Activated CD4-positive, alpha-beta T cell treated with anti-CD3 and anti-CD28 coated beads, Interleukin-2, amount 50 U/mL, for 16 hours (primary cell): Measurements from ENCODE around the gene ZNF674.
A peak's percentile ranks its signal among the peaks of the same experiment; 100 is the strongest.

ENCODE experiments used
- DNase-seq: peaks from one replicate; pipeline ENCODE4 v3.0.0-alpha.2; 2020

ZNF674 gene

GRCh38 chrX:46545111-46546005, at the start of gene ZNF674:
ZNF674 (minus strand) TSS chrX:46545421; CDS start chrX:46542087, 3,334 bp downstream.
- peak; percentile 93 for DNase-seq

- DNase-seq = no peak
These were observed 44.9 kb upstream of the ZNF674 start for GRCh38 chrX:46589977-46590723.

DNA sequence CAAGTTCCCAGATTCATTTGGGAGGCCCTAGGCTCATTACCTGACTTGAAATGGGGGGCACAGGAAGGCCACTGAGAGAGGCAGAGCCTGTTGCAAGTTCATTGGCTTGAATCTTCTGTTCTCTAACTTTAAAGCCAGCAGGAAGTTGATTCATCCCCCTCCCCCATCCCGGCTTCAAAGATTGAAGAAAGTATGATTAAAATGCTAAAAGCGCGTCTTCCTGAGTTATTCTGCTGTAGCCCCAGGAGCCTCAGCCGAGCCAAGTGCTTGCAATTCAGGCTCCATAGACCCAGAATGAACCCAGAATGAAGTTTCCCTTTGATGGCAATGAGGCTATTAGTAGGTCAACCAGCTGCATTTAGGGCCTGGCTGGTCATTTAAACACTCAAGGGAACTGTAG, 43.0 kb upstream of the ZNF674 start:
- DNase-seq = peak; percentile 51

DNA sequence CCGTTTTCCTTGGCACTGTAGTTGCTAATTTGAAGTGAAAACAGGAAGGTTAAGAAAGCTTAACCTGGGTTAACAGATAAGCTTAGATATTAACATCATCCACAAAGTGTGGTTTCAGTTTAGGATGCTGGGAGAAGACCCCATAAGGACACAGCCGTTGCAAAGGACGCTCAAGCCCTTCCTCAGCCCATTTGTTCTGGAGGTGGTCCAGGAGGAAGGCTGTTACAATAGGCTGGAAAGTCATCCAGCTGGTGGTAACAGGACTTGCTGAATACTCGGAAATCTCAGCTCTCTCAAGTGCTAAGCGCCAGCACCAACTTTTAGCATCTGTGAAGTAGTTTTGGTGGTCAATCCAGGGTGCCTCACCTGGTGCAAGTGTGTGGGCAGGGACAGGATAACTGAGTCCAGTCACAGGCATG, 42.5 kb upstream of the ZNF674 start:
- DNase-seq = no peak

- DNase-seq = peak; percentile 68
These were observed 41.9 kb upstream of the ZNF674 start for GRCh38 chrX:46587158-46587557.

- DNase-seq = no peak
These were observed 39.5 kb upstream of the ZNF674 start for GRCh38 chrX:46584736-46585135.

DNA sequence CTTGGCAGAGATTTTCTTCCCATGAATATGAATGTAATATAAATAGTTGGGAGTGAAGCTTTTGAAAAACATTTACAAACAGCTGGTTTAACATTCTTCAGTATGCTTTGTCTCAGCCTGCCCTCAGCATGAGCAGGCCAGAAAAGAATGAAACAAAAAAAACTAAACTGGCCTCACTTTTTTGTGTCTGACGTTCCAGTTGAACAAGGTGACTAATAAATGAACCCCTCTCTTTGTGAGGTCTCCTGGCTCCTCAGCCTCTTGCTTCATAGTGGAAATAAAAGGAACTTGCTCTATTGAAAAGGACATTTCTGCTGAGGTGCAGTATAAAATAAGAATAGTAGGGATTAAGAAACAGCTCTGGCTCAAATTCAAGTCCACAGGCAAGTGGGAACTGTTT, 37.7 kb upstream of the ZNF674 start:
- DNase-seq = no peak

GRCh38 chrX:46582325-46582724, 37.1 kb upstream of the ZNF674 start:
- DNase-seq = no peak

GRCh38 chrX:46580613-46581012, 35.4 kb upstream of the ZNF674 start:
- DNase-seq = no peak

GRCh38 chrX:46579250-46579649, 34.0 kb upstream of the ZNF674 start:
- DNase-seq = no peak

GRCh38 chrX:46577221-46578005, 32.2 kb upstream of the ZNF674 start:
- DNase-seq = no peak

DNA sequence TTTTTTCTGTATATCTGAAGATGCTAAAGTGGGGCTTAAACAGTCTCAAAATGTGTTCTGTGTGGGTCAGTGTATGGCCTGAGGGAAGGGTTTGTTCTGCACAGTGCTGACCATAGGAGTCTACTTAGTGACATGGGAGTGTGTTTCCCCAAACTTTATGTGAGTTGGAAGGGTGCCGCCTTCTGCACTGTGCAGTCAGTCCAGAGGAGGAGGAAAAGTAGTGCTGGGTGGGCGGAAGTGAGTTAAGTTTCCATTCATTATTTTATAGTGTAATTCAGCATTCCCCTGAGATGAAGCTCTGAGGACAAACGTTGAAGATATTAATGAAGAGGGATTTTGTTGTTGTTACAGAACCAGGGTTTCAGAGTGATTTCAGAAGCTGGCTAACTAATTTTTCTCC, 31.2 kb upstream of the ZNF674 start:
- DNase-seq = no peak

GRCh38 chrX:46575991-46576392, 30.8 kb upstream of the ZNF674 start:
- DNase-seq = no peak

GRCh38 chrX:46575586-46575985, 30.4 kb upstream of the ZNF674 start:
- DNase-seq = no peak

DNA sequence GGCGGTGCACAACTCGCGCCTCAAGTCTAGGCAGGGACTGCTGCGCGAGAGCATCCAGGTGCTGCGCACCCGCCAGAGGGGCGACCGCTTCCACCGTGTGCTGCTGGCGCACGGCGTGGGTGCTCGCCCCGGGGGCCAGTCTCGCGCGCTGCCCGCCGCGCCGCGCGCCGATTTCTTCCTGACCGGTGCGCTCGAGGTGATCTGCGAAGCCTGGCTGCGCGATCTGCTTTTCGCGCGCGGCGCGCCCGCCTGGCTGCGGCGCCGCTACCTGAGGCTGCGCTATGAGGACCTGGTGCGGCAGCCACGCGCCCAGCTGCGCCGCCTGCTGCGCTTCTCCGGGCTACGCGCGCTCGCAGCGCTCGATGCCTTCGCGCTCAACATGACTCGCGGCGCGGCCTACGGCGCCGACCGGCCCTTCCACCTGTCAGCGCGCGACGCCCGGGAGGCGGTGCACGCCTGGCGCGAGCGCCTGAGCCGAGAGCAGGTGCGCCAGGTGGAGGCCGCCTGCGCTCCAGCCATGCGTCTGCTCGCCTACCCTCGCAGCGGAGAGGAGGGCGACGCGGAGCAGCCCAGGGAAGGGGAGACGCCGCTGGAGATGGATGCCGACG, 29.7 kb upstream of the ZNF674 start:
- DNase-seq = no peak

GRCh38 chrX:46573892-46574773, 28.9 kb upstream of the ZNF674 start:
- DNase-seq = peak; percentile 57

- DNase-seq = peak; percentile 56
These were observed 28.2 kb upstream of the ZNF674 start, which contains the start of gene CHST7 for GRCh38 chrX:46573331-46573891. CHST7 (plus strand) TSS chrX:46573765; CDS start chrX:46573932, 167 bp downstream.

- no peak for DNase-seq
These were observed 27.2 kb upstream of the ZNF674 start for GRCh38 chrX:46572340-46572936.

DNA sequence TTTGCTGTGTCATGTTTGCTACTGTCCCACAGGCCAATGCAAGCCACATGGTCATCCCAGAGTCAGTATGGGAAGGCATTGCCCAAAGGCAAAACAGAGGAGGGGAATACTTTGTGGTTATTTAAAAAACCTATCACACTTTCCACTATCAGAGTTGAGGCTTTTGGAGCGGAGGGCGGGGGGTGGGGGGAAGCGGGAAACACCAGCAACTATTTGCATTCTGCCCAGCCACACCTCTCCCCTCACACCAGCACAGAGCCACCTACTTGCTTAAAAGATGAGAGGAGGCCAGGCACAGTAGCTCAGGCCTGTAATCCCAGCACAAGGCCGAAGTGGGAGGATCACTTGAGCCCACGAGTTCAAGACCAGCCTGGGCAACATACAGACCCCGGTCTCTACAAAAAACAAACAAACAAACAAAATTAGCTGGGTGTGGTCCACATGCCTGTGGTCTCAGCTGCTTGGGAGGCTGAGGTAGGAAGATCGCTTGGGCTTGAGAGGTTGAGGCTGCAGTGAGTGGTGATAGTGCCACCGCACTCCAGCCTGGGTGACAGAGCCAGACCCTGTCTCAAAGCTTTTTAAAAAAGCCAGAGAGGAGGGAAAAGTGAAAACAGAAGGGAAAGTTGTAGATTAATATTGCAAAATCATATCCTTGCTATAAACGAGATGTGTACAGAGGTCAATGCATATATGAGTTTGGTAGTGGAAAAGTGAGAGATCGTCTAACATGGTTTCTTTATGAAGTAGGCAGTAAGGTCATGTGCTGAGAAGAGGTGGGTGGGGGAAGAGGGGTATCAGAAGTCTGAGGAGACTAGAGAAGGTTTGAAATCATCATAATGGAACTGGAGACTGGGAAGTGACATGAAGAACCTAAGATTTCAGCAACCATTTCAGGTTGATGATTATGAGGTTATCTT, 26.5 kb upstream of the ZNF674 start:
- peak; percentile 63 for DNase-seq

DNA sequence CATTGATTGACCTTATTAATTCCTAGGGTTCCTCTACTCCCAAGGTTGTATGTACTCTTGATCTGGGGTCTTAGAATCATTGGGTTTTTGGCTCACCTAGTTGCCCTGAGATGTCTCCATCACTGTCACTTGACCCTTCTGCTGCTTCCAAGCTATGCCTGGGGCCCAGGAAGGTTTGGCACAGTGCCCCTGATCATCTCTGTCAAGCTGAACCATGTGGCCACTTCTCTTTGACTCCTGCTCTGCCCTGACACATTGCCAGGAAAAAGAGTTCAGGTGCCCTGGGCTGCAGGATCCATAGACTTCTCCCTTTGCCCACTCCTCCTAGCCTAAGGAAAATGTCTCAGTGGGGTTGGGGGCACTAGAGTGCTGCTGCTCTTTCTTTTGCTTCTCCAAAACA, 24.4 kb upstream of the ZNF674 start:
- DNase-seq = no peak
